ENCODE measurements around the gene CCDC142.

DNA sequence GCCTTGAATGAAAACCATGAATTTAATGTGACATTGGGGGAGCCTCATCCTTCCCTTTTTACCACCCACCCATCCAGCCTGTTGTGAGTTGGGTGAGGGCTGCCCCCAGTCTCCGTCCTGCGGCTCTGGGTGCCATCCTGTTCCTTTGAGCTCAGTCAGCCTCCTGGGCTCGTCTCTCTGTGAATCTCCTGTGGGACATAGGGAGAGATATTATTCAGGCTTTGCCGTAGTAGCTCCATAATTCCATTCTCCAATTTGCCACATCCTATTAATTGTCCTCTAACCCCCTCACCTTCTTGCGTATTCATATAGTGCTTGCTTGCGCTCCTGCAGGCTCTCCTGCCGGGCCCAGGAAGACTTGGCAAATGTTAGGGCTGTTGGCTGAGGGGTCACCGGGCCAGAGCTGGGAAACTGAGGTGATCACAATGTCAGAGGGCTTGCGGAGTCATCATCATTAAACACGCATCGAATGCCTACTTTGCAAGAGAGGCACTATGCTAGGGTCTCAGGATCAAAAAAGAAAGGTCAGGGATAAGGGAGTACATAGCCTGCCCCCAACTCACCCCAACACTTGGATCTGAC, 43.9 kb upstream of the CCDC142 start:
- TF ChIP-seq CTCF (IDR thresholded peaks at IDR 0.05) (no peak), POLR2A (IDR thresholded peaks at IDR 0.05; ENCODE audit: low read depth) (no peak)
